ENCODE measurements around the gene MLIP. TPM values are rescaled to one million over a fixed set of nuclear protein-coding genes. Genes with fewer than 3 reads are reported as not detected.

The MLIP gene
- total and polyA plus RNA-seq, 9 donors = 21.6 to 56.2 (median 41.0) TPM

DNA sequence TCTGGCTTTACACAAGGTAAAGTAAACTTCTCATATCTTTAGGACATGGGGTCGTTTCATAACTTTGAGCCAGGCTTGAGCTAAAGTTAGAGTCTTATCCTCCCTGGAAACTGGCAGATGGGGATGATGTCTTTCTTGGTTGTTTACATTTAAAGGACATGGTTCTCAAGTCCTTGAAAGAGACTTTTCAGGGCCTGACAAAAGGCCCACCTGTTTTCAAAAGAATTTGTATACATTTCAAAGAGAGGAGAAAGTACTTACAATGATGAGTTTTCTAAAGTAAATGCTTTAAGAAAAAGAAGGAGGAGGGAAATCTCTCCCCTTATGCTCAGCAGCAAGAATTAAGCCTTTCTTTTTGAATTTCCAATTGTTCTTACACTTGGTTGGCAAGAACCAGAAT lies 151.3 kb downstream of the MLIP start:
- H3K4me3 ChIP-seq (ENCODE audit: low read length) = no peak overlapping the region
- no peak for DNase-seq
- no peaks in the 10 kb centered on the region for H3K4me1 ChIP-seq (ENCODE audit: control insufficient read depth, insufficient read depth, low read length)
- no peaks in the 10 kb centered on the region for H3K36me3 ChIP-seq (ENCODE audit: control insufficient read depth, insufficient read depth, low read length)
- no peaks in the 10 kb centered on the region for H3K27me3 ChIP-seq (ENCODE audit: control insufficient read depth, insufficient read depth, low read length)
- no CpG with 5 or more reads among the region's 1 CpG for WGBS (ENCODE audit: insufficient coverage)
- H3K27ac ChIP-seq (ENCODE audit: low read length) = no peak overlapping the region
- no peaks in the 10 kb centered on the region for H3K9me3 ChIP-seq (replicated peaks; ENCODE audit: control insufficient read depth, low read depth, low read length)

DNA sequence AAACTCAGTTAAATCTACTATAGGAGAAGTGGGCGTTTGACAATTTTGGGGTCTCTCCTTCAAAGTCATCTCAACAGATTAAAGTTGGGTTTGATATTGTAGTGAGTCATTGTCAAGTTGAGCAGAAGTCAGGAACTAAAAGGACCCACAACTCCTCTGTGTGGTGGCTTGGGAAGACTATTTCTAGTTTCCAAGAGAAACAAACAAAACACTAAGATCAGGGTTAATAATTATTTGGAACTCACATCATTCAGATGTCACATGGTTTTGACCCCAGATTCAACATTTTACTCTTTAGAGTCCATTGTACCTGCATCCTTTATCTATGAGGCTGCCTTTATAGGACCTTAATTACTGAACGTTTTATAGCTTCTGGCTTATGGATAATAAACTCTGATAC lies 151.7 kb downstream of the MLIP start:
- no CpG with 5 or more reads among the region's 2 CpGs for WGBS (ENCODE audit: insufficient coverage)

DNA sequence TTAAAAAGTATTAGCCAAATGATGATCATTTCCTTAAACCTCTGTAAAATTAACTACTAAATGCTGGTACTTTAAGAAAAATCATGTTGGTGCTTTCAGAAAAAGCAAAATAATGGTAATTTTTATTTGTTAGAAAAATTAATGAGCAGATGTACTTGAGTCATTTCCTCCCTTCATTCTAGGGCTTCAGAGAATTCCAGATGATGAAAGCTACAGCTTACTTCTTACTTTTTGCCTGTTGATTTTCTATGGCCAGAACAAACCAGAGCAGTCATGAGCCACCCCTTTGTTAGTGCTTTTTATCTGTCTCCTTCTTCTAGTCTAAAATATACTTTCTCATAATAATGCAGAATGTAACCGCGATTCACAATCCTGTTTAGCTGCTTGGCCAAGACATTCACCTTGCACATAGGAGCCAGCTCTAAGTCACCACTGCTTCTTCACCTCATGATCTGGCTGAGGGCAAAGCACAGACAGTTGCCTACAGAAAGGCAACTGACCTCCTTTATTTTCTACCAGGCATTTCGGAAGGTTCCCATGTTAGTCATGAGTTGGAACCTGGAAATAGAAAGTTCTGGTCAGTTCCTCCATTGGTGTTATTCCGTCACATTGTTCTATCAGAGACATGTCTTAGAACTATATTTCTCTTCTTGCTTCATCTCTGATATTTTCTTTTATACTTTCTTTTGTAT lies 153.5 kb downstream of the MLIP start:
- Histone ChIP-seq H3K27me3 (ENCODE audit: control insufficient read depth, insufficient read depth, low read length) (no peaks in the 10 kb centered on the region), H3K36me3 (ENCODE audit: control insufficient read depth, insufficient read depth, low read length) (no peaks in the 10 kb centered on the region), H3K27ac (ENCODE audit: low read length) (no peak overlapping the region), H3K4me3 (ENCODE audit: low read length) (no peak overlapping the region), H3K4me1 (ENCODE audit: control insufficient read depth, insufficient read depth, low read length) (no peaks in the 10 kb centered on the region), H3K9me3 (replicated peaks; ENCODE audit: control insufficient read depth, low read depth, low read length) (no peaks in the 10 kb centered on the region)
- DNase-seq = no peak
- 100% methylated on average over 2 of the region's 4 CpGs for WGBS (ENCODE audit: insufficient coverage)

More for the DNA sequence above, 151.7 kb downstream of the MLIP start:
- Histone ChIP-seq H3K27ac (ENCODE audit: low read length) (no peak overlapping the region), H3K36me3 (ENCODE audit: control insufficient read depth, insufficient read depth, low read length) (no peaks in the 10 kb centered on the region), H3K4me3 (ENCODE audit: low read length) (no peak overlapping the region), H3K9me3 (replicated peaks; ENCODE audit: control insufficient read depth, low read depth, low read length) (no peaks in the 10 kb centered on the region), H3K27me3 (ENCODE audit: control insufficient read depth, insufficient read depth, low read length) (no peaks in the 10 kb centered on the region), H3K4me1 (ENCODE audit: control insufficient read depth, insufficient read depth, low read length) (no peaks in the 10 kb centered on the region)
- DNase-seq = no peak

DNA sequence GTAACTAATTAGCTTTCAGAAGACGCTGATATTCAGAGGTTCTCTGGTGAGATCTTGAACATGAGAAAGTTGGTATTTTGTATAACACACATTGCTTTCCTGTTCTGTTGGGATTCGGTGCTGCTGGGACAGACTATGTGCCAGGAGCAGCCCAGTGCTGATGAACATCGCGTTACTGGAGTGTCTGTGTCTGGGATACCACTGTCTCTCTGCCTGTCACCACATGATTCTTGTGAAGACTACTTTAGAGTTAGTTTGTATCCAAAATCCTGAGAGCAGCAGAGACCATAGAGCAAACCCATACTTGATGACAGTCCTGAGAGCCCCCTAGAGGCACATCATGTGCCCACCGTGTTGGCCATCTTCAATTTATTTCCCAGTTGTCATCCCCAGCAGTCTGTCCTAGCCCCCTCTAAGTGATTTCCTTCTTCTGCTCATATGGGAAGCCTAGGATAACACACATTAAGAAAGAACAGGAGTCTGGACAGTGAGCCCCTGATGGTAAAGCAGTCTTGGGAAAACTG lies 155.2 kb downstream of the MLIP start:
- Histone ChIP-seq H3K27me3 (ENCODE audit: control insufficient read depth, insufficient read depth, low read length) (no peaks in the 10 kb centered on the region), H3K4me3 (ENCODE audit: low read length) (no peak overlapping the region), H3K36me3 (ENCODE audit: control insufficient read depth, insufficient read depth, low read length) (no peaks in the 10 kb centered on the region), H3K9me3 (replicated peaks; ENCODE audit: control insufficient read depth, low read depth, low read length) (no peaks in the 10 kb centered on the region), H3K27ac (ENCODE audit: low read length) (no peak overlapping the region), H3K4me1 (ENCODE audit: control insufficient read depth, insufficient read depth, low read length) (no peaks in the 10 kb centered on the region)
- WGBS (ENCODE audit: insufficient coverage) = 0% methylated on average over 1 of the region's 5 CpGs
- DNase-seq = no peak

DNA sequence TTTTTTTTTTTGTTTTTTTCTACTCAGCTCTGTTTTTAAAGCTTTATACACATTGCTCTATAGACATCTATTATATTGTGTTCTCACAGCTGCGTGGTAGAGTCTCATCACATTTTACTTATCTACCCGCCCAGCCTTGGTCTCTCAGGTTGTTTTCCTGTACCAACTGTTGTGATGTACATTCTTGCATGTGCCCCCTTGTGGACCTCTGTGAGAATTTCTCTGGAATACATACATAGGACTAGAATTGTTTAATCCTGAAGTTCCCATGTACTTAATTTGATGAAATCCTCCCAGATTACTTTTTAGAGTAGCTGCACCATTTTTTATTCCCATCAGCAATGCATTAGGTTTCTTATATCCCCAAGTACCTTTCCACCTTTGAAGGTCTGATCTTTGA lies 156.6 kb downstream of the MLIP start:
- Histone ChIP-seq H3K27me3 (ENCODE audit: control insufficient read depth, insufficient read depth, low read length) (no peaks in the 10 kb centered on the region), H3K36me3 (ENCODE audit: control insufficient read depth, insufficient read depth, low read length) (no peaks in the 10 kb centered on the region), H3K9me3 (replicated peaks; ENCODE audit: control insufficient read depth, low read depth, low read length) (no peaks in the 10 kb centered on the region), H3K4me1 (ENCODE audit: control insufficient read depth, insufficient read depth, low read length) (no peaks in the 10 kb centered on the region), H3K4me3 (ENCODE audit: low read length) (no peak overlapping the region), H3K27ac (ENCODE audit: low read length) (no peak overlapping the region)
- peak; percentile 33 for DNase-seq
- WGBS (ENCODE audit: insufficient coverage) = no CpG with 5 or more reads among the region's 2 CpGs

DNA sequence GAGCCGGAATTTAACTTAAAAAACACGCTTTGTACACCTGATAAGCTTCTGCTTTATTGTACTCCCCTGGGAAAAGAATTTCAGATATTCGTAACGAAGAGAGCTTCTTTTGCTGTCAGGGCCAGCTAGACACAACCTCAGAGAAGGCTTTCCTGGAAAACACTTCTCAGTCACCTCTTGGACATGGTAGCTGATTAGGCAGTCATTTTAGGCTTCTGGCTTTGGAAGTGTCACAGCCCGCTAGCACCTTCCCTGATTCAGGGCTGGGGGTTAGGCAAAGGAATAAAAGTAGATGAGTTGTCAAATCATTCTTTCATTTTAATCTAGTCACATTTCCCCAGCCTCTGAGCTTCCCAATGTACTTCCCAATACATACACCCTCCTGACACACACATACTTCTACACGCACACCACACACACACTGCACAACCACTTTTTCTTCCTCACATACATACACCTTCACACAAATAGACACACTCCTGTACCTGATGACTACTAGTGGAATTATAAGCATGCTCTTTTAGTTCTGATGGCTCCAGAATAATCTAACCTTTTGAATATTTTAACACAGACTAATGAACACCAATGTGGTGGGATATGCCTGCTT lies 162.1 kb downstream of the MLIP start:
- WGBS (ENCODE audit: insufficient coverage) = 100% methylated on average over 2 of the region's 6 CpGs
- no peaks in the 10 kb centered on the region for H3K27me3 ChIP-seq (ENCODE audit: control insufficient read depth, insufficient read depth, low read length)
- H3K4me3 ChIP-seq (ENCODE audit: low read length) = no peak overlapping the region
- no peak for DNase-seq
- no peaks in the 10 kb centered on the region for H3K4me1 ChIP-seq (ENCODE audit: control insufficient read depth, insufficient read depth, low read length)
- no peak overlapping the region for H3K27ac ChIP-seq (ENCODE audit: low read length)
- H3K36me3 ChIP-seq (ENCODE audit: control insufficient read depth, insufficient read depth, low read length) = no peaks in the 10 kb centered on the region
- H3K9me3 ChIP-seq (replicated peaks; ENCODE audit: control insufficient read depth, low read depth, low read length) = no peaks in the 10 kb centered on the region

- Histone ChIP-seq H3K36me3 (ENCODE audit: control insufficient read depth, insufficient read depth, low read length) (no peaks in the 10 kb centered on the region), H3K27ac (ENCODE audit: low read length) (no peak overlapping the region), H3K9me3 (replicated peaks; ENCODE audit: control insufficient read depth, low read depth, low read length) (no peaks in the 10 kb centered on the region), H3K4me3 (ENCODE audit: low read length) (no peak overlapping the region), H3K4me1 (ENCODE audit: control insufficient read depth, insufficient read depth, low read length) (no peaks in the 10 kb centered on the region), H3K27me3 (ENCODE audit: control insufficient read depth, insufficient read depth, low read length) (no peaks in the 10 kb centered on the region)
- DNase-seq = no peak
Observed at GRCh38 chr6:54274383-54274782, 163.1 kb downstream of the MLIP start.

- no peak for DNase-seq
- no peaks in the 10 kb centered on the region for H3K27me3 ChIP-seq (ENCODE audit: control insufficient read depth, insufficient read depth, low read length)
- WGBS (ENCODE audit: insufficient coverage) = 0% methylated on average over 1 of the region's 1 CpG
- no peaks in the 10 kb centered on the region for H3K4me1 ChIP-seq (ENCODE audit: control insufficient read depth, insufficient read depth, low read length)
- H3K27ac ChIP-seq (ENCODE audit: low read length) = no peak overlapping the region
- H3K9me3 ChIP-seq (replicated peaks; ENCODE audit: control insufficient read depth, low read depth, low read length) = no peaks in the 10 kb centered on the region
- no peak overlapping the region for H3K4me3 ChIP-seq (ENCODE audit: low read length)
- no peaks in the 10 kb centered on the region for H3K36me3 ChIP-seq (ENCODE audit: control insufficient read depth, insufficient read depth, low read length)
Observed at GRCh38 chr6:54282186-54282585, 170.9 kb downstream of the MLIP start.

DNA sequence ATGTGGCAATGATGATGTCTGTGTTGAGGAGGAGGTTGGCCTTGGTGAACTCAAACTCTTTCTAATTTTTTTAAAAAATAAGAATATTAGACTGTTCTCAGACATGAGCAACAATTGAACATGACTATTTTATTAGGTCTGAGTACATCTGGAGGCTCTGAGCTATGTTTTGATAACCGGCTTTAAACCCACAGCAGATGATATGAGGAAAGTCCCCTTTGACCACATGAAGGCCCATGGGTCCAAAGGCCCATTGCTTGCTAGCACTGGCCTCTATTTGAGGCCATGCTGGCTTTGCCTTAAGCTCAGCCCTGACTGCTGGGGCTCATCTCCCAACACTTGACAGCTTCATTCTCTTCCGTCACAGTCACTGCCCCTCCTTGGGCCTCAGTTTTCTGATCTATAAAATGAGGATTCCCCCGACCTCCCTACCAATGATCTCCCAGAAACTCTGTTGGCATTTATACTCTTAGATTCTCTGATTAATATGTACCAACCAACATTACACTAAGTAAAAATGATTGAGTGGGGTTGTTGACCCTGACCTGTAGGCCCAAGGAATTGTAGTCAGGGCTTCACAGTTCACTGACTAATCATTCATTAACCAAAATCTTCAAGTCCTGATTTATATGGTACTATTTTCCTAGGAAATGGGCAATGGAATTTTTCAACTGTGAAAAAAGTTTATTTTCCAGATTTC lies 173.1 kb downstream of the MLIP start:
- H3K9me3 ChIP-seq (replicated peaks; ENCODE audit: control insufficient read depth, low read depth, low read length) = no peaks in the 10 kb centered on the region
- no peak overlapping the region for H3K27ac ChIP-seq (ENCODE audit: low read length)
- H3K4me3 ChIP-seq (ENCODE audit: low read length) = no peak overlapping the region
- no peaks in the 10 kb centered on the region for H3K27me3 ChIP-seq (ENCODE audit: control insufficient read depth, insufficient read depth, low read length)
- H3K4me1 ChIP-seq (ENCODE audit: control insufficient read depth, insufficient read depth, low read length) = no peaks in the 10 kb centered on the region
- no peak for DNase-seq
- 100% methylated on average over 1 of the region's 3 CpGs for WGBS (ENCODE audit: insufficient coverage)
- H3K36me3 ChIP-seq (ENCODE audit: control insufficient read depth, insufficient read depth, low read length) = no peaks in the 10 kb centered on the region

GRCh38 chr6:54285595-54285994 lies 174.4 kb downstream of the MLIP start:
- DNase-seq = peak; percentile 22
- 89% methylated on average over 1 of the region's 3 CpGs for WGBS (ENCODE audit: insufficient coverage)
- no peaks in the 10 kb centered on the region for H3K36me3 ChIP-seq (ENCODE audit: control insufficient read depth, insufficient read depth, low read length)
- no peaks in the 10 kb centered on the region for H3K27me3 ChIP-seq (ENCODE audit: control insufficient read depth, insufficient read depth, low read length)
- no peak overlapping the region for H3K27ac ChIP-seq (ENCODE audit: low read length)
- no peaks in the 10 kb centered on the region for H3K9me3 ChIP-seq (replicated peaks; ENCODE audit: control insufficient read depth, low read depth, low read length)
- no peaks in the 10 kb centered on the region for H3K4me1 ChIP-seq (ENCODE audit: control insufficient read depth, insufficient read depth, low read length)
- H3K4me3 ChIP-seq (ENCODE audit: low read length) = no peak overlapping the region
